Fibroblast of skin of abdomen (primary cell): ENCODE measurements around the gene CD320.
"Not testable (repeated sequence)": the region's sequence is repeated elsewhere in the genome, so short reads cannot be mapped to it uniquely, and the experiment has no call there.

Source experiments
- DNase-seq: peaks from one replicate; pipeline ENCODE4 v3.0.0-alpha.2; 2013

The CD320 gene

DNA sequence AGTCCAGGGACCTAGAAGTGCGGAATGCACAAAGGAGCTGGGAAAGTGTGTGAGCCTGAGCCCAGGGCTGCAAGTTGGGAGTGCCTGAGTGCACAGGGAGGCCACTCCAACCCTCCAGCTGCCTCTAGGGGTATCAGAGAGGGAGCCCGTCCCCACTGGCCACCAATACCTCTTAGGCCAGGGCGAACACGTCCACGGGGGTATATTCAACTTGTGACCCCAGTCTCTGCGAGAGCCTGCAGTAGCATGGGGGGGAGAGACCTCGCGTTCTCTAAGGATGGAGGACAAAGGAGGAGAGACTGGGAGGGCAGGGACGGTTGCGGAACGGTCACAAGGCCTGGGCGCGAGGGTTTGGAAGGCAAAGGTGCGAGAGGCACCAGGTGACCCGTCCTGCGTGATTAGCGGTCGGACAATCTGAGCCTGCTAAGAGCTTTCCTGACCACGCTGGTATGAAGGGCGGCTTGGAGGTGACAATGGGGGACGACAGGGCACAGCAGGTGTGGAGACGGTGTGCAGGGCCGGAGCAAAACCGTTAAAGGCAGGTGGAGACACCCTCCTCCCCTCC, 676 bp downstream of the CD320 start:
- DNase-seq = no peak

DNA sequence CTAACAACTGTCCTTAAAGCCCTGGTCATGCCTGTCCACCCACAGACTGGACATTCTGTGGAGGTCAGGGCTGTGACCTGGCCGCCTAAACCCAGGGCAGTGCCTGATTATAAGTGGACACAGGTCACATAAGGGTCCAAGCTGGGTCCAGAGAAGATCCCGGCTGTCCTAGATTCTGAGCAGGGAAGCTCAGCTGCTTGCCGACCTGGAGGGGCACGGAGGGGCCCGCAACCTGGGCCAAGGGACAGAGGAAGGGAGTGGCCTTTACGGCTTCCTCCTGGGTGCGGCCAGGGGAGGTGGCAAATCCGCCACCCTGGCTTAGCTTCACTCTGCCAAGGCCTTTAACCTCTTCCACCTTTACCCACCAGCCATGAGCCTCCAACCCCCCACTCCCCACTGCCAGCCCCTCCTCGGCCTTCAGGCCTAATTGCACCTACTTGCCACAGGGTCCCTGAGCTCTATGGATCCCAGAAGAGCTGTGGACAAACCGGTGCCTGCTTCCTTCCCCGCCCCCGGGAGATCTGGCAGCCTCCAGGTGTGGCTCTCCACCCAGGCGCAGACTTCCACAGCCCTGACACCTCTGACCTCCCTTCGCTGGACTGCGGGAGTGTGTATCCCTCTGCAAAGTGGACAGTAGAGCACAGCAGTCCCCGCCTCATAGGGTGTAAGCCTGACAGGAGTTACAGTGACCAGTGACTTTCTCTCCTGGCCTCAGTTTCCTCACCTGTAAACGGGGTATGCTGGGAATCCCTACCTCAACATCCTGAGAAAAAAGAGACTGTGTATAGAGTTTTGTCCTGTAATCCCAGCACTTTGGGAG, 1.7 kb downstream of the CD320 start:
- DNase-seq = no peak

DNA sequence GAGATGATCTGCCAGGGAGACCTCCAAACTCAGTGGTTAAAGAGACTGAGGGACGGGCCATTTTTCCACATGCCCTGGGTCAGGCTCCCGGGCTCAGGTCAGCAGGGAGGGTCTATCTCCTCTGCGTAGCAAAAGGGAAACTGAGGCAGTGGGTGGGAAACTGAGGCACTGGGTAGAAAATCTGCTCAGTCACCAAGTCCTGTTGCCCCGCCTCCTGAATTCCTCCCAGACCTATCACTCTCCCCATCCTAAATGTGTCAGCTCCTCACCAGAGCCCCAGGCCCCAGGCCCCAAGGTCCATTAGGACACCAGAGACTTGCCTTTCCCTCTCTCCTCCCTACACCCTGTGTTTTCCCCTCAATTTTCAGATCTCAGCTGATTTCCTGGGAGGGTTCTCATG, 2.4 kb downstream of the CD320 start:
- DNase-seq = no peak

DNA sequence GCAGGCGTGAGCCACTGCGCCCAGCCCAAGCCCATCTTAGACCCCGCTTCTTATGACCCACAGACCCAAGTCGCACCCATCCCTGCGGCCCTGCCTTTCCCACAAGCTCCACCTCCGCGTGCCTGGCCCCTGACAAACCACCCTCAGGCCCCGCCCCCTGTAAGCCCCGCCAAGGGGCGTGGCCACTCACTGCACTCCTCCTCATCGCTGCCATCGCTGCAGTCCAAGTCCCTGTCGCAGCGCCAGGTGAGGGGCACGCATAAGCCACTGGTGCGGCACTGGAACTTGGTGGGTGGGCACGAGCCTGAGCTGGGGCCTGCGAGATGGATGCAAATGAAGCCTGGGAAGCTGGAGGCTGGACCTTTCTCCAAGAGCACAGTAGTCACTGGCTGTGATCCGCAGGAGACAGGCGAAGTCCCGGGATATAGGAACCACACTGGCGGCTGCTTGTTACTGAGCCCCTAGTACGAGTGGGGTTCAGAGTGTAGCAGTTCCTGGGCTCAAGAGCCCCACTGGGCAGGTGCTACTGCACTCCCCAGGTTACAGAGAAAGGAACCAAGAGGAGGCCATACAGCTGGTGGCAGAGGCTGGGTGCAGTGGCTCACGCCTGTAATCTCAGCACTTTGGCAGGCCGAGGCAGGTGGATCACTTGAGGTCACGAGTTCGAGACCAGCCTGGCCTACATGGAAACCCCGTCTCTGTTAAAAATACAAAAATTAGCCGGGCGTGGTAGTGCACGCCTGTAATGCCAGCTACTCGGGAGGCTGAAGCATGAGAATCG, 3.1 kb downstream of the CD320 start:
- DNase-seq = no peak

DNA sequence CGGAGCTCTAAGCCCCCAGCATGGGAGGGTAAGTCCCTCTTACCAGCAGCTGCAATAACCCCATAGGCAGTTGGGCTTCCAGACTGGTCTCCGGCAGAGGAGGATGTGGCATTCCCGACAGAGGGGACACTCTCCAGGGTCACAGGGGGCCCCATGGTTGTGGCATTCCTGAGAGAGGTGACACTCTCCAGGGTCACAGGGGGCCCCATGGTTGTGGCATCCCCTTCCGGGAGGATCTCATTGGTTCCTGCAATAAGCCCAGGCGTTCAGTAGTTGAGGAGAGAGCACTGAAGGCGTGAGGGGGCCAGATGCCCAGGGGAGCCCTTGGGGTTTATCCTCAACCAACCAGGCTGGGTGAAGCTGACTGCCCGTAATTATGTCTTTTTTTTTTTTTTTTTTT, 5.4 kb downstream of the CD320 start:
- DNase-seq = no peak

DNA sequence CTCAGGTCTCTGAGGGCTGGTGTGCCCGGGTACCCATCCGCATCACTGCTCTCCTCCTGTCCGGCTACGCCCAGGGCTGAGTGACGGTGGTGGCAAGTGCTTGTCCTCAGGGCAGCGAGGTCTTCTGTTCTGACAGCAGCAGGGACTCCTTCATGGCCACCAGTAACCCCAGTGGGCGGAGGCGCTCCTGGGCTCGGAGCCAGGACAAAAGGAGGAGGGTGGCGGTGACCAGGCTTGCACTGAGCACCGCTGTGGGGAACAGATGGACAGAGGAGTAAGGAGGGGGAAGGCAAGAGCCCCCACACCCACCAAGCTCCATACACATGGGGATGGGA, 5.8 kb downstream of the CD320 start:
- DNase-seq = no peak

DNA sequence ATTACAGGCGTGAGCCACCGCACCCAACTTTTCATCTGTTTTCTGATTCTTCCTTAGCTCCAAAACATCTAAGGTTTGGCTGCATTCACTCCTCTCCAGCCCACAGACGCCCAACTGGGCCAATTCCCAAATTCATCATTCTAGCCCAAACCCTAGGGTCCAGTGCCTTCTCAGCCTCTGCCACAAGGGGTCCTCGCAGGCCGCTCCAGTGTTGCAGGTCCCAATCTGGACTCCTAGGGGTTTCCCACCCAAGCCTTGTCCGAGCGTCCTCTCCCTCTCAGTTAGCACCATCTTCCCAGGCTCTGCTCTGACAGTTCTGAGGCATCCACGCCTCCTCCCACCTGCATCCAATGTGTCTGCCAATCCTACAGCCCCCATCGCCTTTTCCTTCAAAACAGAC, 16.8 kb downstream of the CD320 start:
- not testable (repeated sequence) for DNase-seq

DNA sequence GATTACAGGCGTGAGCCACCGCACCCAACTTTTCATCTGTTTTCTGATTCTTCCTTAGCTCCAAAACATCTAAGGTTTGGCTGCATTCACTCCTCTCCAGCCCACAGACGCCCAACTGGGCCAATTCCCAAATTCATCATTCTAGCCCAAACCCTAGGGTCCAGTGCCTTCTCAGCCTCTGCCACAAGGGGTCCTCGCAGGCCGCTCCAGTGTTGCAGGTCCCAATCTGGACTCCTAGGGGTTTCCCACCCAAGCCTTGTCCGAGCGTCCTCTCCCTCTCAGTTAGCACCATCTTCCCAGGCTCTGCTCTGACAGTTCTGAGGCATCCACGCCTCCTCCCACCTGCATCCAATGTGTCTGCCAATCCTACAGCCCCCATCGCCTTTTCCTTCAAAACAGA, 31.6 kb downstream of the CD320 start:
- not testable (repeated sequence) for DNase-seq

DNA sequence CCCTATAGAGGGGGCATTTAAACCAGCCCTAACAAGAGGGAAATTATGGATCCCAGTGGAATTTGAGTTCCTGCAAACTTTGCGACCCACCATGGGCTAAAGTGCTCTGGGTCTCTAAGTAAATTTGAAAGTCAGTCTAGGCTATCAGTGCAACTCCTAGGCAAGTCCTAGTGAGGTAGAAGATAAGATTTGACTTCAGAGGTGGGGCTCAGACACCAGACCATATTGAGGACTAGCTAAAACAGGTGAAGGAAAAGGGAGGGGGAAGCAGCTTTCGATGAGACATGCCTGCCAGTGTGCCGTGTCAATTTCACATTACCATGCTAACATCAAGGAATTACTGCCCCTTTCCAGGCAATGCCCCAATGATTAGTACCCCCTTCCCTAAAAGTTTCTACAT, 38.4 kb downstream of the CD320 start:
- no peak for DNase-seq

DNA sequence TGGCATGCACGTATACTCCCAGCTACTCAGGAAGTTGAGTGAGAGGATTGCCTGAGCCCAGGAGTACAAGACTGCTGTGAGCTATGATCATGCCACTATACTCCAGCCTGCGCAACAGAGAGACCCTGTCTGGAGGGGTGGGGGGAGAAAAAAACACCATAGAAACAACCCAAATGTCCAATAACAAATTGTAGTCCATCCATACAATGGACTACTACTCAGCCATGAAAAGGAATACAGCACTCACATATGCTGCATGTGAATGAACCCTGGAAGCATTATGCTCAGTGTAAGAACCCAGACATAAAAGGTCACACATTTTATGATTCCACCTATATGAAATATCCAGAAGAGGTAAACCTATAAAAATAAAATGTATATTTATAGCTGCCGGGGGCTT, 42.3 kb downstream of the CD320 start:
- DNase-seq = no peak

DNA sequence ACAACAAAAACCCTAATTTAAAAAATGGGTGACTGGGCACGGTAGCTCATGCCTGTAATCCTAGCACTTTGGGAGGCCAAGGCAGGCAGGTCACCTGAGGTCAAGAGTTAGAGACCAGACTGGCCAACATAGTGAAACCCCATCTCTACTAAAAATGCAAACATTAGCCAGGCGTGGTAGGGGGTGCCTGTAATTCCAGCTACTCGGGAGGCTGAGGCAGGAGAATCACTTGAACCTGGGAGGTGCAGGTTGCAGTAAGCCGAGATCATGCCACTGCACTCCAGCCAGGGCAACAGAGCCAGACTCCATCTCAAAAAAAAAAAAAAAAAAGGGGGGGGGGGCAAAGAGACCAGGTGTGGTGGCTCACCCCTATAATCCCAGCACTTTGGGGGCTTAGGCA, 43.9 kb downstream of the CD320 start:
- not testable (repeated sequence) for DNase-seq

DNA sequence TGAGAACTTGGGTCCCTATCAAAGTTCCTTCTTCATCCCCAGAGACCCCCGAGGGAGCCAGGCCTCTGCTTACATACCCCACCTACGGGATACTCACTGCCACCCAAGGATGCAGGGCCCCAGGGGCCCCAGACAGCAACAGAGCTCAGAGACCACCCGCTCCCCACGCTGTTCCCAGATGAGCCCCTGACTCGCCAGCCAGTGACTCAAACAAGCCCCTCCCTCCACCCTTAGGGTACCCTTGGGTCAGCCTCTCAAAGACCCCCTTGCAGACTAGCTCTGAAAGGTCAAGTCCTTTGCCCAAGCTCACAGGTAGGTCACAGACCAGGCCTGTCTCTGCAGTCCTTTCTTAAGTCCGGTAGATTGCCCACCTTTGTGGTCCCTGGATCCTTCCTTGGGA, 45.7 kb downstream of the CD320 start:
- DNase-seq = no peak

DNA sequence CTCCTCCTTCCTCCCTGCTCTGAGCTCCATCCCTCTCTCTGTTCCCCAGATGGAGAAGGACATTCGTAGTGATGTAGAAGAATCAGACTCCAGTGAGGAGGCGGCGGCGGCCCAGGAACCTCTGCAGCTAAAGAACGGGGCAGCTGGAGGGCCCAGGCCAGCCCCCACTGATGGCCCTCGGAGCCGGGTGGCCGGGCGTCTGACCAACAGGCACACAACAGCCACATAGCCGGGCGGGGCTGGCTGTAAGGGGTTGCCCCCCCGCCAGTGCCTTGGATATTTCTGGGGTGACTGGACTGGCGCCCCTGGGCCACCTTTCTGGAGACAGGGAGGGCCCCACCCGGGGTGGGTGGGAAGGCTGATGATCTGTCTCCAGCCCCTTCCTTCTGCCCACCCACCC, 46.3 kb downstream of the CD320 start:
- DNase-seq = no peak

DNA sequence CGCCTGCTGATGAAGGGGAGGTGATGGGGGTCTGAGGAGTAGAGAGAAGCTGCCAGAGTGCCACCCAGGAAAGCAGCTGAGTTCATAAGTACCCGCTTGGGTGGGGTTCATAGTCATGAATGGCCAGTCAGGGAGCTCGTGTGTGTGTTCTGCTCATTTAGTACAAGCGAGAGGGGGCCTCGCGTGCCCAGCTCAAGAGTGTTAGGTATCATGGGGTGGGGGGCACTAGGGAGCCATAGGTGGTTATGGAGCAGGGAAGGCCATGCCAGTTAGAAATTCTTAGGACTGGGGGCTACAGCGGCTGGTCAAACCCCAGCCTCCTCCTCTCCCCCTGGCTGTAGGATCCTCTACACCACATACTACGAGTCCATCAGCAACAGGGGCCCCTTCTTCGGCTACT, 46.8 kb downstream of the CD320 start:
- DNase-seq = no peak

DNA sequence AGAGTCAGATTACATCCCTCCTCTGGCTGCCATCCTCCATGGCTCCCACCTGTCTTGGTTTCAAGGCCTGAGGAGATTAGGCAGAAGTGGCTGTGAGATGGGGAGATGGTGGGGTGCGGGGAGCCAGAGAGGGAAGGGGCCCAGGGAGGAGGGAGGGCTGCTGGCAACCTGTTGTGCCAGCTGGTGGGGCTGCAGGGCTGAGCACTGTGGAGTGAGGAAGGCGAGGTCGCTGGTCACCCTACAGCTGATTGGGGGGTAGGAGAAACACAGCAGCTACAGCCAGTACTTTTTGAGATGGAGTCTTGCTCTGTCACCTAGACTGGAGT, 48.3 kb downstream of the CD320 start:
- no peak for DNase-seq

DNA sequence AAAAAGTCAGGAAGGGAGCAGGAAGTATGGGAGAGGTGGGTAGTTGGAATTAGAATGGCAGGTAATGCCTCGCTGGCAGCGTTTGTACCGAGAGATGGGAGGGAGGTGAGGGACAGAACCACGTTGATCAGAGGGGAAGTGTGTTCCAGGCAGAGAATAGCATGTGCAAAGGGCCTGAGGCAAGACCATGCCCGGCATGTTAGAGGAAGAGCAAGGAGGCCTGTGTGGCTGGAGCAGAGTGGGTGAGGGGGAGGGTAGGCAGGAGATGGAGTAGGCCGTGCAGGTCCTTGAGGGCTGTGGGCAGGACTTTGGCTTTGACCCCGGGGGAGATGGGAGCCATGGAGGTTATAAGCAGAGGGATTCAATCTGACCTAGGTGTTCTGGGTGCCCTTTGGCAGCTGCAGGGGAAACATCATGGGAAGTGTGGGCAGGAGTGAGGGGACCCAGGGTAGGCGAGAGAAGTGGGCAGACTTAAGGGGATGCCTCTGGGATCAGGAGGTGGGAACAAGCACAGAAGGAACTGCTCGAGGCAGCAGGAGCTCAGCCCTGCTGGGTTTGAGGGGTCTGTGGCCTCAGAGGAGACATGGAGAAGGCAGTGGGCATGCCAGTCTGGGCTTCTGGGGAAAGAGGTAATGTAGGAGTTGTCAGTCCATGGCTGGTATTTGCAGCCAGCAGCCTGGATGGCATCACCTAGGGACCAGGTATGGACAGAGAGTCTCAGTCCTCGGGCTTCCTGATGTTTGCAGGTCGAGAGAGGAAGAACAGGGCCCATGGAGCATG, 48.8 kb downstream of the CD320 start:
- DNase-seq = no peak

DNA sequence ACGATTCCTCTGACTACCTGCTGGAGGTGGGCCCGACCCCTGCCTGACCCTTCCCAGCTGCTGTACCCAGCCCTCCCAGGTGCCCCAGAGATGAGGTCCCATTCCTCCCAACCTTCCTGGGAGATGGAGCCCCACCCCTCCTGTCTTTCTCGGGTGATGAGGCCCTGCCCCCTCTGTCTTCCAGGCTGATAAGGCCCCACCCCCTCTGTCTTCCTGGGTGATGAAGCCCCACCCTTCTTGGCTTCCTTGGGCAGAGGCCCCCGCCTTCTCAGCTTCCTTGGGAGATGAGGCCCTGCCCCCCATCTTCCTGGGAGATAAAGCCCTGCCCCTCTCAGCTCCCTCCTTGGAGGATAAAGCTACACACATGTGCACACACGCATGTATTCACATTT, 51.1 kb downstream of the CD320 start:
- DNase-seq = no peak

DNA sequence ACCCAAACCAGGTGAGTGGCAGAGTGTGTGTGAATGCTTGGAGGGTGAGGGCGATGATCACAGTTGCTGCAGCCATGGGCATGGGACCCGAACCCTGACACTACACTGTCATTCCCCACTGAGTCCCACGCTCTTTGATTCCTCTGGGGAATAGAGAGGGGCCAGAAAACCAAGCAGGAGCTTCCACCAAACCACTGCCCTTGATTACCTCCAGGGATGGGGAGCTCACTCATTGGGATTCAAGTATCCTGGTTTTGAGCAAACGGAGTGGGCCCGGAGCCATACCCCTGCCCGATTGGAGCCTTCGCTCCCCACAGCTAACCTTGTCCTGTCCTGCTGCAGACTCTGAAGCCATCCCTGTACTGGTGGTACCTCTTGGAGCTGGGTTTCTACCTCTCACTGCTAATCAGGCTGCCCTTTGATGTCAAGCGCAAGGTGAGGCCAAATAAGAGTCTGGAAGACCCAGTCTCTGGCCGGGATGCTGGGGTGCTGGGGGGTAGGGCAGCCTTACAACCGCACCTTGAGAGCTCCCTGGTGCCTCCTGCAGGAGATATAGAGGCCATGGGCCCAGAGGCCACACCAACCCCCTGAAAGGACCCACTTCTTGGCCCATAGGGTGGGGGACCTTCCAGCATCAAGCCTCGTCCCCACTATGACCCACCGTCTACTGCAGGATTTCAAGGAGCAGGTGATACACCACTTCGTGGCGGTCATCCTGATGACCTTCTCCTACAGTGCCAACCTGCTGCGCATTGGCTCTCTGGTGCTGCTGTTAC, 51.7 kb downstream of the CD320 start:
- no peak for DNase-seq

DNA sequence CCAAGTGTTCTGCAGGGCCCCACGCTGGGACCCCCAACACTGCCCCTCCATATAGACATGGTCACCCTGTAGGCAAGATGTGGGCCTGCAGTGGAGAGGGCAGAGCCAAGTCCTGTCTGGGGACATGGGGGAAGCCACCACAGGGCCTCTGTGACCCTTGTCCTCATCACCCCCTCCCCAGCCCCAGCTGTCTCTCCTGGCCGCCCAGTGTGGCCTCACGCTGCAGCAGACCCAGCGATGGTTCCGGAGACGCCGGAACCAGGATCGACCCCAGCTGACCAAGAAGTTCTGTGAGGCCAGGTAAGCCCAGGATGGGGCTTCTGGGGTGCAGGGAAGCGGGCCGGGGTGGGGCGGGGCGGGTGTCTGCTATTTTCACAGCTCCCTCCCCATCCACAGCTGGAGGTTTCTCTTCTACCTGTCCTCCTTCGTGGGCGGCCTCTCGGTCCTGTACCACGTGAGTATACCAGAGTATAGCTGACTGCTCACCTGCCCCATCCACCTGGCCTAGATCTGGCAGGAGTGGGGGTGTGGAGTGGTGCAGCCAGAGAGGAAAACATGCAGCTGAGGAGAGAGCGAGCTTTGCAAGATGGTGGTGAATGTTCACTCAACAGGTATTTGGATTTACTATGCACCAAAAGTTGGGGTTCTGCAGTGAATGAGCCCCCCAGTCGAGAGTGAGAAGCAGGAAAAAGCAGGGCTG, 52.6 kb downstream of the CD320 start:
- DNase-seq = no peak

DNA sequence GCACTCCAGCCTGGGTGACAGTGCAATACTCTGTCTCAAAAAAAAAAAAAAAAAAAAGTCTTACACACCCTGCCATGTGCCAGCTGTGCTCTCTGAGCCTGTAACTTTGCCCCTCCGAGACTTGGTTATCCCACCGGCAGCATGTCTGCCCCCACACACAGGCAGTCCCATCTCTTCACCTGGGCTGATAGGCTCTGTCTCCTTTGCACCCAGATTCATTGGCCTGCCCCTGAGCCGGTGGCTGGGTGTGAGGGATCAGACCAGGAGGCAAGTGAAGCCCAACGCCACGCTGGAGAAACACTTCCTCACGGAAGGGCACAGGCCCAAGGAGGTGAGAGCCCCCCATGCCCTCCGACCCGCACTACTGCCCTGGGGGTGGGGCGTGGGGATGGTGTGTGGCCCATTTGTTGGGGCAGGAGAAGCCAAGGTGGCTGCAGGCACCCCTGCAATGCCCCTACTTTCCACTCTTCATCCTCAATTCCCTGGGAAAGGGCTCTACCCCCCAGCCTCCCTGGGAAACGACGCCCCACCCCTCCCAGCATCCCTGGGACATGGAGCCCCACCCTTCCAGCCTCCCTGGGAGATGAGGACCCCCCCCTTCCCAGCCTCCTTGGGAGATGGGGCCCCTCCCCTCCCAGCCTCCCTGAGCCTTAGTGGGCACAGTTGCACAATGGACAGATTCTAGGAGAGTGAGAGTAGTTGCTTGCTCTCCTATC, 53.7 kb downstream of the CD320 start:
- DNase-seq = no peak

DNA sequence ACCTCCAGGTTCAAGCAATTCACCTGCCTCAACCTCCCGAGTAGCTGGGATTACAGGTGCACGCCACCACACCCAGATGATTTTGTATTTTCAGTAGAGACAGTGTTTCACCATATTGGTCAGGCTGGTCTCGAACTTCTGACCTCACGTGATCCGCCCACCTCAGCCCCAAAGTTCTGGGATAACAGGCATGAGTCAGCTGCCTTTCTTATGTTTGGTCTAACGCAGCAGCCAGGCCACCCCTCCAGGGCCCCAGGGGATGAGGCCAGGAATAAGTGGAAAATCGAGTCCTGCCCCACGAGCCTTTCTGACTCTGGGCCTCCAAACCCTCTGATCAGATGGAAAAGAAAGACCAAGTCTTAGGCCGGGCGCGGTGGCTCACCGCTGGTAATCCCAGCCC, 54.5 kb downstream of the CD320 start:
- no peak for DNase-seq
